GM21367 (cell line): ENCODE results near the gene KHDC4.

Source experiments
- ATAC-seq: cut with Tn5 transposase; IDR thresholded peaks from one replicate; pipeline ENCODE4 v1.9.1; 2021; ENCODE audit not compliant: unreplicated experiment

KHDC4 gene

DNA sequence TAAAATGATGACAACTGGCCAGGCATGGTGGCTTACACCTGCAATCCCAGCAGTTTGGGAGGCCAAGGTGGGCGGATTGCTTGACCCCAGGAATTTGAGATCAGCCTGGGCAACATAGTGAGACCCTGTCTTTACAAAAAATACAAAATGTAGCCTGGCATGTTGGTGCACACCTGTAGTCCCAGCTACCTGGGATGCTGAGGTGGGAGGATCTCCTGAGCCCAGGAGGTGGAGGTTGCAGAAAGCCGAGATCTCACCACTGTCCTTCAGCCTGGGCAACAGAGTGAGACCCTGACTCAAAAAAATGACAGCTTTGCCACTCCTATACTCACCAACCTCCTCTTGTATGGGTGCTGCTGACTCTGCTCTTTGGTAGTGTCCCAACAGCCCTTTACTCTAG is 56.3 kb downstream of the KHDC4 start:
- no peak for ATAC-seq

DNA sequence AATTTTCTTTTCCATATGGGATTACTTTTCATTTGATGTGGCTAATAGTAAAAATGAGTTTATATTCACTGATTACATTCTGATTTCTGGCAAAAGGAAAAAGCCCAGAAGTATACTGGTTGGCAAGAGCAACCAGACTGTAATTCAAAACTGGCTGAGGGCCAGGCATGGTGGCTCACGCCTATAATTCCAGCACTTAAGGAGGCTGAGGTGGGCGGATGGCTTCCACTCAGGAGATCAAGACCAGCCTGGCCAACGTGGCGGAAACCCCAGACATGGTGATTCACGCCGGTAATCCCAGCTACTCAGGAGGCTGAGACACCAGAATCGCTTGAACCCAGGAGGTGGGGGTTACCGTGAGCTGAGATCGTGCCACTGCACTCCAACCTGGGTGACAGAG is 60.4 kb downstream of the KHDC4 start:
- ATAC-seq: no peak

DNA sequence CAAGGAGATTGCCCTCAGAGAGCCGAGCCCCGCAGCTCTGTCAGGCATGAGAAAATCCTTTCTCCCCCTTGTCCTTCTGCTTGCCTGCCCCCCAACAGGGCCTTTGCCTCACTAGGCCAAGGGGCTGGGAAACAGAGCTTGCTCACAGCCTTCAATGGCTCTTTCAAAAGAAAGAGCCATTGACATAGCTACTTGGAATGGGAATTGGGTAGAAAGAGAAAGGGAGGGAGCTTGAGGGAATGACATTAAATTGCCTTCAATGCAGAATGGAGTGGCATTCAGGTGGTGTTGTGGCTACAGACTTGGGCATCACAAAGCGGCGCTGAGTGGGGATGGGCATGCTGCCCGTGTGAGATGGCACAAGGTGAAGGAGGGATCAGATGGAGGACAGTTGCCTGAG is 61.7 kb downstream of the KHDC4 start:
- ATAC-seq: no peak

DNA sequence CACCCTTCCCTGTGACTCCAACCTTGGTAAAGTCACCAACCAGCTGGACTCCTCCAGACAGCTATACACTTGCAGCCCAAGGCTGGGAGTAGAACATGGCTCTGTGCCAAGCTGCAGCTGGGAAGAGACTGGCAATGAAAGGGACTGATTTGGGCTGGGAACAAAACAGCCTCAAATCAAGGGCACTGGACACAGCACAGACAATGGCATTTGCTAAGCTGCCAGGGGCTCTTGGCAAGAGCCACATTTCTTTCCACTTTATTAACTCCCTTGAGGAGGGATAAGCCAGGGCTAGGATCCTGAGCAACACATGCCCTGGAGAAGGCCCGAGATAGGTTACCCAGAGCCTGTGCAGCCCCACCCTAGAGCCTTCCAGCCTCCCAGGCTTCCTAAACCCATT is 62.8 kb downstream of the KHDC4 start:
- no peak for ATAC-seq

DNA sequence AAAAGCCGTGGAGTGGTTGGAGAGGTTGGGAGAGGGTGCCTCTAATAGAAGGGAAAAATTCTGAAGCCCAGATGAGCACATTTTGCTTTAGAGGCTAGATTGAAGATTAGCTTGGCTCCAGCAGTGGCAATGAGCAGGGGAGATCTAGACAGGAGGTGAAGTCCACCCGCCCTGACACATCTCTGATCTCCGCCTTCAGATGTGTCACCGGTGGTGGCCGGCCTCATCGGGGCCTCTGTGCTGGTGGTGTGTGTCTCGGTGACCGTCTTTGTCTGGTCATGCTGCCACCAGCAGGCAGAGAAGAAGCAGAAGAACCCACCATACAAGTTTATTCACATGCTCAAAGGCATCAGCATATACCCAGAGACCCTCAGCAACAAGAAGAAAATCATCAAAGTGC is 66.4 kb downstream of the KHDC4 start:
- no peak for ATAC-seq

DNA sequence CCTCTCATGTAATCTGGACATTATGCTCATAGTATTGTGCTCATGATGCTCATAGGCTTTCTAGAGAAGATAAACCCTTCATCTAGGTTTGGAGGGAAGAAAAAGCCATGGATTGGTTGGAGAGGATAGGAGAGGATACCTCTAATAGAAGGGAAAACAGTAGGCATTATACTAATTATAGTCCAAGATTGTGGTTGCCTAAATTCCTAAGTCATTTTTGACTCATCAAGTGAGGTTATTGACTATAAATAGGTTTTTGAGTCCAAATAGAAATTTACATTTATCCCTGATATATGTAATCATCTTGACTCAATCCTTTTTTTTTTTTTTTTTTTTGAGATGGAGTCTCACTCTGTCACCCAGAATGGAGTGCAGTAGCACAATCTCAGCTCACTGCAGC is 69.8 kb downstream of the KHDC4 start:
- no peak for ATAC-seq
